NT2/D1 (cell line): ENCODE data around the gene ZBTB8A.
A peak's percentile ranks its signal among the peaks of the same experiment; 100 is the strongest.

Experiments
- DNase-seq: peaks from one replicate; pipeline ENCODE4 v3.0.0-alpha.2; 2011; ENCODE audit warnings: low read depth, low spot score
- H3K27me3 ChIP-seq: 2 replicates; pipeline ENCODE4 v1.6.0; 2011; ENCODE audit warnings: mild to moderate bottlenecking; ENCODE audit not compliant: insufficient read length, insufficient read depth
- H3K36me3 ChIP-seq: 2 replicates; pipeline ENCODE4 v1.6.1; 2011; ENCODE audit warnings: mild to moderate bottlenecking, low read length, mixed read lengths; ENCODE audit not compliant: insufficient read depth, insufficient read length
- H3K4me1 ChIP-seq: 2 replicates; pipeline ENCODE4 v1.5.1; 2011; ENCODE audit not compliant: insufficient read depth, insufficient read length
- H3K4me3 ChIP-seq: 2 replicates; pipeline ENCODE4 v1.5.1; 2011; ENCODE audit warnings: low read depth; ENCODE audit not compliant: insufficient read length
- H3K9ac ChIP-seq: 2 replicates; pipeline ENCODE4 v1.6.0; 2011; ENCODE audit warnings: low read depth; ENCODE audit not compliant: insufficient read length
- H3K9me3 ChIP-seq: 2 replicates; pipeline ENCODE4 v1.5.1; 2011; ENCODE audit warnings: mild to moderate bottlenecking, low read length; ENCODE audit not compliant: insufficient read depth
- SUZ12 ChIP-seq: IDR thresholded peaks from 2 replicates; pipeline ENCODE4 v1.6.1; 2011; ENCODE audit not compliant: insufficient read length, insufficient read depth; ENCODE audit errors: extremely low read depth
- YY1 ChIP-seq: IDR thresholded peaks from 2 replicates; pipeline ENCODE4 v1.6.1; 2011; ENCODE audit not compliant: insufficient read length, insufficient read depth
- ZNF274 ChIP-seq: IDR thresholded peaks from 2 replicates; pipeline ENCODE4 v1.6.1; 2011; ENCODE audit warnings: mild to moderate bottlenecking, low read depth, low read length

The ZBTB8A gene

GRCh38 chr1:32538887-32539583, at the start of gene ZBTB8A:
Gene ZBTB8A, plus strand, starts transcription at chr1:32539427. Its CDS starts 53,505 bp downstream, at chr1:32592932.
- Histone ChIP-seq H3K4me3 (peak within 1 kb of the TSS; percentile 87), H3K36me3 (peaks cover 9% of the 10 kb centered on the region), H3K9me3 (no peaks in the 10 kb centered on the region), H3K27me3 (no peaks in the 10 kb centered on the region), H3K4me1 (peaks cover 4% of the 10 kb centered on the region), H3K9ac (peak within 1 kb of the TSS; percentile 92)
- TF ChIP-seq SUZ12 (no peak), YY1 (no peak), ZNF274 (no peak)
- DNase-seq: peak; percentile 40

DNA sequence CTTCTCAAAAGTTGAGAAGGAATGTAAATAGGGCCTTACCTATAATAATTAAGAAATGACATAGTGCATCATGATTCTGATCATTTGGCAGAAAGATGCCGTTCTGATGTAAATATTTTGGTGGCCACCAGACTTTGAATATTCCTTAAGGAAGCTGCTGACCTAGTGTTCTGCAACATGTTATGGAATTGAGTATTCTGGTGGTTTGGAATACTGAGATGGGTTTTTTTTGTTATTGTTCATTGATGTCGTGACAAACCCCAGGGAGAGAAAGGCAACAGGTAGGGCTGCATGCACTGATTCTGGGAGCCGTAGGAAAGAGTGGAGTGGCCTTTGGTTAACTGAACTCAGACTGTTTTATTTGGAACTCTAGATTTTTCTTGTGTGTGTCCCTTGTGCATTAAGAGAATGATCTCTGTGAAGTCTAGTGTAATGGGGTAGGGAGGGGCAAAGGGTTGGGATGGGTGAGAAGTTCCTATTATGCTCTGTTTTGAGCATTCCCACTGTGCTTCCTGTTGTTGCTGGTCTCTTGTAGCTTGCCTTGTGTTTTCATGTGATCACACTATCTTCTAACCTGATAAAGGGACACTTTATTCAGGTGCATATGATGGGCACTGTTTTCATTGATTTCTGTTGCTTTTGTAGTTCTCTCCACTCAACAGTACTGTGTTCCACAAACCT, 49.3 kb upstream of the ZBTB8A start:
- H3K27me3 ChIP-seq: no peaks in the 10 kb centered on the region
- H3K9me3 ChIP-seq: no peaks in the 10 kb centered on the region
- no peaks in the 10 kb centered on the region for H3K4me1 ChIP-seq
- DNase-seq: no peak
- TF ChIP-seq SUZ12 (no peak), YY1 (no peak), ZNF274 (no peak)
- H3K36me3 ChIP-seq: no peaks in the 10 kb centered on the region
- no peak overlapping the region for H3K9ac ChIP-seq
- H3K4me3 ChIP-seq: no peak overlapping the region

DNA sequence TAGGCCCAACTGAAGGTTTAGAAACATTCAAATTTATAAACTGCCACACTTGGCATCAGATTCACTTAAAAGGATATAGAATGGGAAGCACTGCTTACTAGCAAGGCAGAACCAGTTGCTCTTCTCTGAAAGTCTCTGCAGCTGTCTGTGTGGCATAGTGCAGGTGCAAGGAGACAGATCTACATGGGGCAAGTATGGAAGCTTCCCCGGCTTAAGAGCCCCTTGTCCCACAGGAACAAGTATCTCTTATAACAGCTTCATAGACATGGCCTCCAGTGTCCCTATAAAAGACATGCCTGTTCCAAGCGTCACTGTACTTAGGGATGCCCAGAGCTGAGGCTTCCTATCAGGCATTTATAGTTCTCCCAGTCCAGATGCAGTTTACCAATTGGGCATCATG, 47.8 kb upstream of the ZBTB8A start:
- H3K9me3 ChIP-seq: no peaks in the 10 kb centered on the region
- TF ChIP-seq SUZ12 (no peak), ZNF274 (no peak), YY1 (no peak)
- no peaks in the 10 kb centered on the region for H3K36me3 ChIP-seq
- no peak overlapping the region for H3K4me3 ChIP-seq
- H3K4me1 ChIP-seq: no peaks in the 10 kb centered on the region
- DNase-seq: no peak
- no peak overlapping the region for H3K9ac ChIP-seq
- H3K27me3 ChIP-seq: no peaks in the 10 kb centered on the region

GRCh38 chr1:32494196-32494595, 45.0 kb upstream of the ZBTB8A start:
- Histone ChIP-seq H3K9ac (no peak overlapping the region), H3K4me3 (no peak overlapping the region), H3K4me1 (no peaks in the 10 kb centered on the region), H3K27me3 (no peaks in the 10 kb centered on the region), H3K36me3 (no peaks in the 10 kb centered on the region), H3K9me3 (no peaks in the 10 kb centered on the region)
- no peak for DNase-seq
- TF ChIP-seq SUZ12: no peak
- TF ChIP-seq YY1: no peak
- no peak for TF ChIP-seq ZNF274

DNA sequence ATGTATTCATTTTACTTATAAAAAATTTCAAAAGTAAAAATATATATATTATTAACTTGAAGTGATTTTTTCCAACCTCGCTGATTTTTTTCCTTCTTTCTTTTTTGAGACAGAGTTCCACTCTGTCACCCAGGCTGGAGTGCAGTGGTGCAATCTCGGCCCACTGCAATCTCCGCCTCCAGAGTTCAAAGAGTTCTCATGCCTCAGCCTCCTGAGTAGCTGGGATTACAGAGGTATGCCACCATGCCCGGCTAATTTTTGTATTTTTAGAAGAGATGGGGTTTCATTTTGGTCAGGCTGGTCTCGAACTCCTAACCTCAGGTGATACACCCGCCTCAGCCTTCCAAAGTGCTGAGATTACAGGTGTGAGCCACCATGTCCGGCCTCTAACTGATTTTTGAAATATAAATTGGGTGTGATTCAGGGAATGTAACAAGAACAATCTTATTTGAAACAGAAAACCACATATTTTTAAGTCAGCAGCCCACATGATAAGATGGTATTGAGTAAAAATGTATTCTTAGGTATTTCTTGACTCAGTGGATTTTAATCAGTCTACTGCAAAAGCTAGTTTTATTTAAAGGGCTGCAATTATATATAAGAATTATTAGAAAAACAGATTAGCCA, 44.4 kb upstream of the ZBTB8A start:
- Histone ChIP-seq H3K9ac (no peak overlapping the region), H3K27me3 (no peaks in the 10 kb centered on the region), H3K4me1 (no peaks in the 10 kb centered on the region), H3K4me3 (no peak overlapping the region), H3K36me3 (no peaks in the 10 kb centered on the region), H3K9me3 (no peaks in the 10 kb centered on the region)
- TF ChIP-seq SUZ12 (no peak), YY1 (no peak), ZNF274 (no peak)
- no peak for DNase-seq

GRCh38 chr1:32496127-32496526, 43.1 kb upstream of the ZBTB8A start:
- H3K36me3 ChIP-seq: no peaks in the 10 kb centered on the region
- TF ChIP-seq ZNF274: no peak
- no peak for TF ChIP-seq YY1
- TF ChIP-seq SUZ12: no peak
- no peaks in the 10 kb centered on the region for H3K4me1 ChIP-seq
- H3K9ac ChIP-seq: no peak overlapping the region
- no peak for DNase-seq
- H3K27me3 ChIP-seq: no peaks in the 10 kb centered on the region
- H3K4me3 ChIP-seq: no peak overlapping the region
- H3K9me3 ChIP-seq: no peaks in the 10 kb centered on the region

DNA sequence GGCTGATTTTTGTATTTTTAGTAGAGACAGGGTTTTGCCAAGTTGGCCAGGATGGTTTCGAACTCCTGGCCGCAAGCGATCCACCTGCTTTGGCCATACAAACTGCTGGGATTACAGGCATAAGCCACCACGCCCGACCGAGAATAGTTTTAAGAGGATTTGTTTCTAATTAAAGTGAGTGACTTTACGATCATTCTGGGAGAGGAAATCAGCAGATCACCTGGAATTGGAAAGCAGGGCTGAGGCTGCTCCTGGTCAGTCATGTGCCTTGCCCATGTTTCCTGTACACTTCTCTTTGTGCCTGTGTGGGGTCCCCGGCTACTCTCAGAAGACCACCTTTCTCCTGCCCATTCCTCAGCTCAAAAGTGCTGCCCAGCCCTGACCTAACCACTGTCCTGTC, 40.5 kb upstream of the ZBTB8A start:
- peak overlapping the region; percentile 37 for H3K9ac ChIP-seq
- H3K4me3 ChIP-seq: no peak overlapping the region
- H3K9me3 ChIP-seq: no peaks in the 10 kb centered on the region
- no peaks in the 10 kb centered on the region for H3K4me1 ChIP-seq
- DNase-seq: no peak
- no peak for TF ChIP-seq YY1
- TF ChIP-seq ZNF274: no peak
- H3K27me3 ChIP-seq: no peaks in the 10 kb centered on the region
- no peaks in the 10 kb centered on the region for H3K36me3 ChIP-seq
